H1 (cell line): ENCODE measurements around the gene TMC6.
A peak's percentile ranks its signal among the peaks of the same experiment; 100 is the strongest.

Experiments used
- CREB1 ChIP-seq: IDR thresholded peaks from 2 replicates; pipeline ENCODE4 v1.6.1; 2012; ENCODE audit warnings: inconsistent platforms
- CTCF ChIP-seq, 3 experiments: IDR thresholded peaks; 1 replicate in 2 of 3; 2 replicates in 1 of 3; pipeline versions ENCODE4 v1.5.1 to v1.6.1; 2011; ENCODE audit warnings: low read length in 3 of 3, mild to moderate bottlenecking in 3 of 3, inconsistent platforms in 2 of 3, low read depth in 1 of 3, moderate library complexity in 1 of 3; ENCODE audit not compliant: insufficient read depth in 1 of 3; ENCODE audit errors: control extremely low read depth in 1 of 3
- EGR1 ChIP-seq: IDR thresholded peaks from 2 replicates; pipeline ENCODE4 v1.6.1; 2011; ENCODE audit warnings: low read depth, low read length, borderline replicate concordance
- MAFK ChIP-seq: IDR thresholded peaks from 2 replicates; pipeline ENCODE4 v1.6.1; 2012; ENCODE audit warnings: low read depth, mild to moderate bottlenecking, improper control_type of control experiment, low read length
- MAX ChIP-seq: IDR thresholded peaks from 2 replicates; pipeline ENCODE4 v1.6.1; 2012; ENCODE audit warnings: inconsistent platforms
- POLR2A ChIP-seq, 2 experiments: IDR thresholded peaks; 1 replicate in 1 of 2; 2 replicates in 1 of 2; pipeline ENCODE4 v1.6.1; 2011; ENCODE audit warnings: low read depth in 2 of 2, low read length in 2 of 2, mild to moderate bottlenecking in 2 of 2; ENCODE audit errors: control extremely low read depth in 1 of 2
- RAD21 ChIP-seq, 2 experiments: IDR thresholded peaks in 1 of 2; conservative IDR thresholded peaks in 1 of 2; 2 replicates each; pipeline ENCODE4 v1.6.1; 2011; ENCODE audit warnings: low read depth in 2 of 2, low read length in 2 of 2, improper control_type of control experiment in 1 of 2, inconsistent platforms in 1 of 2, mild to moderate bottlenecking in 1 of 2, moderate library complexity in 1 of 2
- SRF ChIP-seq: IDR thresholded peaks from 2 replicates; pipeline ENCODE4 v1.6.1; 2011; ENCODE audit warnings: mild to moderate bottlenecking, low read depth, low read length, moderate library complexity

- TF ChIP-seq CTCF (IDR thresholded peaks at IDR 0.05; ENCODE audit: control extremely low read depth in 1 of 3, insufficient read depth in 1 of 3, low read depth in 1 of 3, low read length in 3 of 3): peak; percentile 95 to 99 (median 98)
- TF ChIP-seq SRF: no peak
- no peak for TF ChIP-seq EGR1
- peak; percentile 95 to 98 for TF ChIP-seq RAD21 (IDR thresholded peaks at IDR 0.05 in 1 of 2, conservative IDR thresholded peaks at IDR 0.05 in 1 of 2; ENCODE audit: low read depth in 2 of 2, low read length in 2 of 2)
- no peak for TF ChIP-seq MAFK
- TF ChIP-seq POLR2A (IDR thresholded peaks at IDR 0.05; ENCODE audit: control extremely low read depth in 1 of 2, low read depth in 2 of 2, low read length in 2 of 2): peak in 1 of 2 experiments; percentile 29; a peak in 1 of 3 replicates
- no peak for TF ChIP-seq CREB1
- TF ChIP-seq MAX: peak; percentile 54; the same call in 1 of the 2 replicates
Observed at GRCh38 chr17:78112518-78113471, 15.8 kb downstream of the TMC6 start.
